H1 (cell line): Measurements from ENCODE around the gene TIMM10B. TPM values are rescaled to one million over a fixed set of nuclear protein-coding genes. Genes with fewer than 3 reads are reported as not detected.
A peak's percentile ranks its signal among the peaks of the same experiment; 100 is the strongest.

ENCODE experiments used
- CTCF ChIA-PET: fragments of 300-600 bp; sonication (Branson Sonifier 250); formaldehyde crosslinking; loops from one replicate; lab custom pipeline; 2021; ENCODE audit not compliant: partially characterized antibody; lab: Charles Lee
- POLR2A ChIA-PET: fragments of 300-600 bp; sonication (Branson Sonifier 250); formaldehyde crosslinking; loops from one replicate; lab custom pipeline; 2021; ENCODE audit warnings: inconsistent platforms; ENCODE audit not compliant: partially characterized antibody; lab: Charles Lee
- DNase-seq, 2 experiments: peaks; one replicate each; pipeline versions ENCODE4 v3.0.0 to v3.0.0-alpha.2; 2010 to 2022; ENCODE audit warnings: low spot score in 2 of 2, low read depth in 1 of 2, mixed read lengths in 1 of 2
- FAIRE-seq: peaks from 2 replicates; lab custom pipeline; 2011; peaks lifted over from hg19 to GRCh38; lab: Jason Lieb, UNC
- H2AFZ ChIP-seq: 2 replicates; pipeline ENCODE4 v1.8.1; 2012; ENCODE audit warnings: low read length, inconsistent platforms
- H2AK5ac ChIP-seq: 2 replicates; pipeline ENCODE4 v1.6.1; 2013; ENCODE audit warnings: low read depth, low read length
- H2BK120ac ChIP-seq: replicated peaks from 2 replicates; pipeline ENCODE3; 2013; ENCODE audit warnings: low read depth, low read length, inconsistent platforms
- H2BK12ac ChIP-seq: 2 replicates; pipeline ENCODE4 v1.6.1; 2013; ENCODE audit warnings: low read depth, low read length
- H2BK15ac ChIP-seq: 2 replicates; pipeline ENCODE4 v1.6.1; 2013; ENCODE audit warnings: low read length
- H2BK20ac ChIP-seq: 2 replicates; pipeline ENCODE4 v1.6.1; 2013; ENCODE audit warnings: low read length
- H2BK5ac ChIP-seq: 2 replicates; pipeline ENCODE4 v1.6.1; 2013; ENCODE audit warnings: low read depth, low read length
- H3K14ac ChIP-seq: 2 replicates; pipeline ENCODE4 v1.6.1; 2013; ENCODE audit warnings: inconsistent platforms; ENCODE audit not compliant: insufficient read length
- H3K18ac ChIP-seq: 2 replicates; pipeline ENCODE4 v1.6.1; 2013; ENCODE audit warnings: low read length; ENCODE audit errors: extremely low read depth
- H3K23ac ChIP-seq: 2 replicates; pipeline ENCODE4 v1.6.1; 2013; ENCODE audit warnings: inconsistent platforms; ENCODE audit not compliant: insufficient read length
- H3K23me2 ChIP-seq: 2 replicates; pipeline ENCODE4 v1.6.1; 2013; ENCODE audit warnings: low read depth, low read length
- H3K27ac ChIP-seq: 2 replicates; pipeline ENCODE4 v1.6.1; 2011; ENCODE audit warnings: low read depth, low read length, inconsistent platforms
- H3K27me3 ChIP-seq, 4 experiments: replicated peaks in 1 of 4; 1 replicate in 1 of 4; 2 replicates in 3 of 4; pipeline versions ENCODE4 v1.6.1 to v1.8.1; 2011 to 2013; ENCODE audit warnings: low read length in 3 of 4, mild to moderate bottlenecking in 3 of 4, inconsistent platforms in 2 of 4, mixed read lengths in 2 of 4, moderate library complexity in 1 of 4; ENCODE audit not compliant: control insufficient read depth in 3 of 4, insufficient read depth in 3 of 4; ENCODE audit errors: extremely low read depth in 1 of 4
- H3K36me3 ChIP-seq, 4 experiments: 2 replicates each; pipeline versions ENCODE4 v1.6.1 to v1.8.1; 2011 to 2013; ENCODE audit warnings: mild to moderate bottlenecking in 4 of 4, low read length in 3 of 4, moderate library complexity in 2 of 4, control low read depth in 1 of 4, inconsistent platforms in 1 of 4; ENCODE audit not compliant: insufficient read depth in 4 of 4, control insufficient read depth in 2 of 4
- H3K4ac ChIP-seq: replicated peaks from 2 replicates; pipeline ENCODE3; 2013; ENCODE audit warnings: low read length, low read depth, mixed read lengths, inconsistent platforms; ENCODE audit not compliant: insufficient read length
- H3K4me1 ChIP-seq, 4 experiments: replicated peaks in 1 of 4; 1 replicate in 1 of 4; 2 replicates in 3 of 4; pipeline versions ENCODE4 v1.6.1 to v1.8.1; 2011 to 2013; ENCODE audit warnings: low read length in 3 of 4, inconsistent platforms in 2 of 4, mixed read lengths in 1 of 4; ENCODE audit not compliant: insufficient read depth in 4 of 4, control insufficient read depth in 3 of 4
- H3K4me2 ChIP-seq, 2 experiments: 2 replicates each; pipeline versions ENCODE4 v1.6.1 to v1.8.1; 2011 to 2013; ENCODE audit warnings: low read depth in 2 of 2, low read length in 2 of 2, control low read depth in 1 of 2, inconsistent platforms in 1 of 2, mild to moderate bottlenecking in 1 of 2; ENCODE audit not compliant: insufficient read depth in 1 of 2
- H3K4me3 ChIP-seq, 4 experiments: fragments of 200-600, 300-600 bp in 1 of 4; sonication (generic), shearing (Covaris generic), sonication (Bioruptor Twin) in 1 of 4; 2 replicates each; pipeline versions ENCODE4 v1.5.1 to v1.8.1; 2011 to 2016; ENCODE audit warnings: low read length in 4 of 4, low read depth in 3 of 4, control low read depth in 2 of 4, inconsistent platforms in 2 of 4, mild to moderate bottlenecking in 2 of 4, mixed read lengths in 1 of 4, moderate library complexity in 1 of 4; ENCODE audit not compliant: insufficient read depth in 2 of 4; ENCODE audit errors: extremely low read depth in 1 of 4
- H3K56ac ChIP-seq: replicated peaks from 2 replicates; pipeline ENCODE3; 2013; ENCODE audit warnings: low read depth, mild to moderate bottlenecking, mixed read lengths, low read length, inconsistent platforms; ENCODE audit not compliant: insufficient read length
- H3K79me1 ChIP-seq: 2 replicates; pipeline ENCODE4 v1.6.1; 2013; ENCODE audit warnings: low read depth, low read length, control low read depth
- H3K79me2 ChIP-seq, 2 experiments: 2 replicates each; pipeline versions ENCODE4 v1.6.1 to v1.8.1; 2012 to 2013; ENCODE audit warnings: low read length in 2 of 2, mild to moderate bottlenecking in 2 of 2, inconsistent platforms in 1 of 2; ENCODE audit not compliant: insufficient read depth in 2 of 2, control insufficient read depth in 1 of 2
- H3K9ac ChIP-seq, 4 experiments: replicated peaks in 1 of 4; 1 replicate in 1 of 4; 2 replicates in 3 of 4; pipeline versions ENCODE4 v1.6.1 to v1.8.1; 2011 to 2013; ENCODE audit warnings: low read depth in 3 of 4, low read length in 3 of 4, control low read depth in 2 of 4, mild to moderate bottlenecking in 2 of 4, moderate library complexity in 2 of 4, inconsistent platforms in 1 of 4; ENCODE audit errors: extremely low read depth in 1 of 4
- H3K9me3 ChIP-seq, 2 experiments: 2 replicates each; pipeline versions ENCODE4 v1.6.1 to v1.8.1; 2012 to 2013; ENCODE audit warnings: mild to moderate bottlenecking in 2 of 2, moderate library complexity in 2 of 2, control low read depth in 1 of 2, inconsistent platforms in 1 of 2, low read depth in 1 of 2, low read length in 1 of 2, mixed read lengths in 1 of 2; ENCODE audit not compliant: insufficient read depth in 2 of 2
- H4K20me1 ChIP-seq, 2 experiments: replicated peaks in 1 of 2; 2 replicates each; pipeline versions ENCODE3 to v1.8.1; 2011 to 2013; ENCODE audit warnings: inconsistent platforms in 2 of 2, low read length in 2 of 2, mild to moderate bottlenecking in 1 of 2; ENCODE audit not compliant: insufficient read depth in 2 of 2, control insufficient read depth in 1 of 2
- H4K5ac ChIP-seq: 2 replicates; pipeline ENCODE4 v1.6.1; 2013; ENCODE audit warnings: low read length, low read depth, mixed read lengths, inconsistent platforms; ENCODE audit not compliant: insufficient read length
- H4K8ac ChIP-seq: 2 replicates; pipeline ENCODE4 v1.8.0; 2013; ENCODE audit warnings: mild to moderate bottlenecking, moderate library complexity, low read length, inconsistent platforms; ENCODE audit not compliant: insufficient read depth; ENCODE audit errors: extremely low read depth
- H4K91ac ChIP-seq: replicated peaks from 2 replicates; pipeline ENCODE3; 2013; ENCODE audit warnings: low read length, mixed read lengths, inconsistent platforms; ENCODE audit not compliant: insufficient read length
- CBX8 ChIP-seq: fragments of 300-800, 300-1000 bp; sonication (generic); IDR thresholded peaks from 2 replicates; pipeline ENCODE4 v1.7.1; 2016; ENCODE audit warnings: low read depth, low read length, borderline replicate concordance
- CHD2 ChIP-seq: IDR thresholded peaks from 2 replicates; pipeline ENCODE4 v1.6.1; 2012; ENCODE audit warnings: low read length, improper control_type of control experiment
- CREB1 ChIP-seq: IDR thresholded peaks from 2 replicates; pipeline ENCODE4 v1.6.1; 2012; ENCODE audit warnings: inconsistent platforms
- GTF2F1 ChIP-seq: IDR thresholded peaks from 2 replicates; pipeline ENCODE4 v1.6.1; 2012; ENCODE audit warnings: low read depth, low read length, improper control_type of control experiment, borderline replicate concordance
- JUN ChIP-seq: IDR thresholded peaks from 2 replicates; pipeline ENCODE4 v1.6.1; 2011; ENCODE audit warnings: low read depth, mild to moderate bottlenecking, improper control_type of control experiment, low read length
- JUND ChIP-seq: IDR thresholded peaks from 2 replicates; pipeline ENCODE4 v1.6.1; 2011; ENCODE audit warnings: mild to moderate bottlenecking, improper control_type of control experiment, low read length
- KDM4A ChIP-seq: IDR thresholded peaks from one replicate; pipeline ENCODE4 v1.7.1; 2012; ENCODE audit warnings: low read depth, mild to moderate bottlenecking, moderate library complexity, low read length, inconsistent platforms; ENCODE audit not compliant: severe bottlenecking
- MAX ChIP-seq: IDR thresholded peaks from 2 replicates; pipeline ENCODE4 v1.6.1; 2012; ENCODE audit warnings: inconsistent platforms
- PHF8 ChIP-seq: fragments of 200-600 bp; sonication (generic); conservative IDR thresholded peaks from 2 replicates; pipeline ENCODE4 v1.7.1; 2012; ENCODE audit warnings: low read depth, mild to moderate bottlenecking, inconsistent platforms, low read length, moderate library complexity
- RBBP5 ChIP-seq: IDR thresholded peaks from 2 replicates; pipeline ENCODE4 v1.7.1; 2012; ENCODE audit warnings: low read depth, mild to moderate bottlenecking, inconsistent platforms, low read length, moderate library complexity, borderline replicate concordance
- RFX5 ChIP-seq: IDR thresholded peaks from 2 replicates; pipeline ENCODE4 v1.6.1; 2011; ENCODE audit warnings: low read depth, low read length, improper control_type of control experiment, borderline replicate concordance
- SRF ChIP-seq: IDR thresholded peaks from 2 replicates; pipeline ENCODE4 v1.6.1; 2011; ENCODE audit warnings: mild to moderate bottlenecking, low read depth, low read length, moderate library complexity
- TAF7 ChIP-seq: optimal IDR thresholded peaks from 2 replicates; pipeline ENCODE3; 2011; ENCODE audit warnings: low read depth, mild to moderate bottlenecking, inconsistent platforms, low read length, moderate library complexity, borderline replicate concordance
- WGBS, 2 experiments: shearing (Covaris generic) in 1 of 2; methylation state at CpG; one replicate each; pipeline versions ENCODE4 v1.1.6 to v1.1.7; 2013 to 2015; ENCODE audit warnings: low lambda C conversion rate in 2 of 2, mixed read lengths in 2 of 2, inconsistent platforms in 1 of 2, low coverage in 1 of 2, missing lambda C conversion rate in 1 of 2; ENCODE audit not compliant: insufficient replicate concordance in 2 of 2, insufficient coverage in 1 of 2, insufficient read length in 1 of 2; ENCODE audit errors: extremely low coverage in 1 of 2, missing lambda C conversion rate in 1 of 2; 5-methylcytosine and 5-hydroxymethylcytosine counted together
- polyA plus RNA-seq, 7 experiments: library from polyadenylated mRNA; depleted of rRNA in 3 of 7; stranded (reverse) in 5 of 7; unstranded in 2 of 7; fragments of >200 nt in 5 of 7; fragments of 200-250 nt in 2 of 7; gene quantifications; 1 replicate in 5 of 7; 2 replicates in 1 of 7; 4 replicates in 1 of 7; pipeline versions ENCODE4 v1.2.1 to v1.2.3, GENCODE V29; 2011 to 2013; ENCODE audit warnings: missing spikeins in 2 of 7, mixed read lengths in 2 of 7
- total RNA-seq: library from RNA; stranded (reverse); fragmentation: NEBNext Ultra II Directional; extraction: Animal tissue kit (Norgen Biotek cat#: 25700); gene quantifications from 2 replicates; pipeline ENCODE4 v1.2.1, GENCODE V29; 2021

Gene TIMM10B
- total and polyA plus RNA-seq, 2 of the 8 experiments (the other 6 are each of a cell fraction or from before 2014, with no cell fraction given): 38.2 to 47.8 TPM

- no peak overlapping the region for H4K91ac ChIP-seq
- peaks cover 14 to 39% of the 10 kb centered on the region in 2 experiments for H3K79me2 ChIP-seq
- 0 out of 2 replicates have a peak overlapping the region, but pooled peaks have one; percentile 61 for H2BK15ac ChIP-seq
- peak overlapping the region; percentile 93 for H3K27ac ChIP-seq
- no peak overlapping the region for H3K23ac ChIP-seq
- peaks cover 20 to 63% (median 38%) of the 10 kb centered on the region in 4 experiments for H3K36me3 ChIP-seq
- H3K4ac ChIP-seq: no peak overlapping the region
- DNase-seq (no peak), FAIRE-seq (no peak)
- no peak overlapping the region for H2BK120ac ChIP-seq
- CTCF ChIA-PET: interaction anchor here (1.1 kb wide), 1 partner anchor 37 kb away, joined by 4 read pairs; no protein-coding TSS in a partner anchor
- no peak overlapping the region for H2BK12ac ChIP-seq
- no peaks in the 10 kb centered on the region for H3K27me3 ChIP-seq
- no peak overlapping the region for H2AFZ ChIP-seq
- H3K4me3 ChIP-seq: peak overlapping the region; percentile 89 to 100 (median 100)
- H4K5ac ChIP-seq: no peak overlapping the region
- 0 out of 2 replicates have a peak overlapping the region, but pooled peaks have one; percentile 81 for H3K18ac ChIP-seq
- peaks cover 11% of the 10 kb centered on the region for H3K23me2 ChIP-seq
- WGBS, 2 experiments: 71% methylated on average over 9 of the region's 9 CpGs; no CpG with 5 or more reads in 1 of the 2 experiments
- peaks cover 4 to 13% (median 5%) of the 10 kb centered on the region in 4 experiments for H3K4me1 ChIP-seq
- H3K9ac ChIP-seq: peak overlapping the region; percentile 59 to 96 (median 94)
- H2BK20ac ChIP-seq: no peak overlapping the region
- peak overlapping the region; percentile 90 to 99 for H3K4me2 ChIP-seq
- H3K56ac ChIP-seq: no peak overlapping the region
- no peaks in the 10 kb centered on the region for H3K9me3 ChIP-seq
- 0 out of 2 replicates have a peak overlapping the region, but pooled peaks have one; percentile 42 for H2AK5ac ChIP-seq
- H3K79me1 ChIP-seq: peaks cover 14% of the 10 kb centered on the region
- H4K20me1 ChIP-seq: peaks cover 1 to 12% of the 10 kb centered on the region in 2 experiments
- H4K8ac ChIP-seq: no peak overlapping the region
- H3K14ac ChIP-seq: no peak overlapping the region
- POLR2A ChIA-PET: no interaction called here
- H2BK5ac ChIP-seq: peak overlapping the region; percentile 92; the same call in 1 of the 2 replicates
- TF ChIP-seq CBX8 (no peak), KDM4A (no peak), JUND (no peak), CREB1 (no peak), JUN (no peak), SRF (no peak), MAX (no peak), TAF7 (no peak), RFX5 (no peak), GTF2F1 (no peak), PHF8 (no peak), CHD2 (no peak), RBBP5 (no peak)
Observed at GRCh38 chr11:6480299-6480914, 894 bp upstream of the TIMM10B start.
